ENCODE measurements around the gene BTBD1.

- no peak for TF ChIP-seq CTCF (IDR thresholded peaks at IDR 0.05)
- no peak for TF ChIP-seq POLR2A (IDR thresholded peaks at IDR 0.05)
- TF ChIP-seq POLR2AphosphoS5 (IDR thresholded peaks at IDR 0.05) = no peak
- no peak for TF ChIP-seq EP300 (IDR thresholded peaks at IDR 0.05)
Observed at GRCh38 chr15:83012076-83012426, 55.0 kb downstream of the BTBD1 start.

Measured in upper lobe of left lung (tissue), 4 donors.